ENCODE data around the gene NLGN4X. TPM values are rescaled to one million over a fixed set of nuclear protein-coding genes. Genes with fewer than 3 reads are reported as not detected.

NLGN4X gene
- total and polyA plus RNA-seq, 9 donors = 14.7 to 52.8 (median 45.2) TPM

- intact Hi-C loops (cut with DNase I) = no loop called here
- H3K27ac ChIP-seq = no peak overlapping the region
- H3K9me3 ChIP-seq = no peaks in the 10 kb centered on the region
- H3K4me1 ChIP-seq (ENCODE audit: insufficient read depth) = no peaks in the 10 kb centered on the region
- DNase-seq = no peak
- no peak for TF ChIP-seq POLR2A (IDR thresholded peaks at IDR 0.05)
- no peaks in the 10 kb centered on the region for H3K27me3 ChIP-seq
- 76 to 81% (median 76%) methylated on average over 1 of the region's 1 CpG for WGBS, 3 donors
- no peaks in the 10 kb centered on the region for H3K36me3 ChIP-seq
- H3K4me3 ChIP-seq = no peak overlapping the region
These were observed 179.5 kb downstream of the NLGN4X start for GRCh38 chrX:6049132-6049531.

GRCh38 chrX:6041630-6042029 is 187.0 kb downstream of the NLGN4X start:
- H3K36me3 ChIP-seq = no peaks in the 10 kb centered on the region
- DNase-seq = no peak
- no peak overlapping the region for H3K27ac ChIP-seq
- no peaks in the 10 kb centered on the region for H3K9me3 ChIP-seq
- intact Hi-C loops (cut with DNase I) = no loop called here
- no peak for TF ChIP-seq EP300 (IDR thresholded peaks at IDR 0.05)
- TF ChIP-seq POLR2A (IDR thresholded peaks at IDR 0.05) = no peak
- TF ChIP-seq CTCF (IDR thresholded peaks at IDR 0.05) = no peak
- WGBS, 3 donors = 78 to 86% (median 80%) methylated on average over 2 of the region's 2 CpGs
- no peak overlapping the region for H3K4me3 ChIP-seq
- H3K27me3 ChIP-seq = no peaks in the 10 kb centered on the region
- no peaks in the 10 kb centered on the region for H3K4me1 ChIP-seq (ENCODE audit: insufficient read depth)

- no peak for DNase-seq
- intact Hi-C loops (cut with DNase I) = no loop called here
- H3K4me3 ChIP-seq = no peak overlapping the region
- no peaks in the 10 kb centered on the region for H3K9me3 ChIP-seq
- no peaks in the 10 kb centered on the region for H3K27me3 ChIP-seq
- WGBS, 3 donors = 91 to 94% (median 94%) methylated on average over 11 of the region's 11 CpGs
- H3K4me1 ChIP-seq (ENCODE audit: insufficient read depth) = peaks cover 1% of the 10 kb centered on the region
- H3K36me3 ChIP-seq = no peaks in the 10 kb centered on the region
- TF ChIP-seq EP300 (IDR thresholded peaks at IDR 0.05) (no peak), CTCF (IDR thresholded peaks at IDR 0.05) (no peak)
- no peak overlapping the region for H3K27ac ChIP-seq
These were observed 199.7 kb downstream of the NLGN4X start for GRCh38 chrX:6029014-6029413.

GRCh38 chrX:6026980-6027379 is 201.7 kb downstream of the NLGN4X start:
- DNase-seq = no peak
- WGBS, 3 donors = 43 to 53% (median 52%) methylated on average over 6 of the region's 6 CpGs
- H3K4me3 ChIP-seq = no peak overlapping the region
- TF ChIP-seq CTCF (IDR thresholded peaks at IDR 0.05) = no peak
- intact Hi-C loops (cut with DNase I) = no loop called here
- H3K9me3 ChIP-seq = no peaks in the 10 kb centered on the region
- H3K27ac ChIP-seq = no peak overlapping the region
- no peaks in the 10 kb centered on the region for H3K27me3 ChIP-seq
- peaks cover 1% of the 10 kb centered on the region for H3K4me1 ChIP-seq (ENCODE audit: insufficient read depth)
- H3K36me3 ChIP-seq = no peaks in the 10 kb centered on the region

GRCh38 chrX:6026429-6026828 is 202.2 kb downstream of the NLGN4X start:
- Histone ChIP-seq H3K27ac (no peak overlapping the region), H3K9me3 (no peaks in the 10 kb centered on the region), H3K4me3 (no peak overlapping the region), H3K27me3 (no peaks in the 10 kb centered on the region), H3K36me3 (no peaks in the 10 kb centered on the region), H3K4me1 (ENCODE audit: insufficient read depth) (peaks cover 1% of the 10 kb centered on the region)
- intact Hi-C loops (cut with DNase I) = no loop called here
- TF ChIP-seq CTCF (IDR thresholded peaks at IDR 0.05) (no peak), EP300 (IDR thresholded peaks at IDR 0.05) (no peak)
- DNase-seq = no peak
- 16 to 32% (median 17%) methylated on average over 7 of the region's 7 CpGs for WGBS, 3 donors
